ENCODE results near the gene KRTAP5-10.

- no peak for TF ChIP-seq CTCF (IDR thresholded peaks at IDR 0.05; ENCODE audit: insufficient read depth, low read length)
- TF ChIP-seq GABPA (IDR thresholded peaks at IDR 0.05; ENCODE audit: low read depth), result no peak
- no peak for TF ChIP-seq SPI1 (IDR thresholded peaks at IDR 0.05; ENCODE audit: borderline replicate concordance, low read depth)
- TF ChIP-seq REST (IDR thresholded peaks at IDR 0.05; ENCODE audit: insufficient replicate concordance, low read depth), result no peak
- no peak for TF ChIP-seq POLR2AphosphoS5 (IDR thresholded peaks at IDR 0.05; ENCODE audit: low read depth)
Observed at GRCh38 chr11:71530602-71531001, 34.8 kb upstream of the KRTAP5-10 start.
